CD4-positive, alpha-beta memory T cell (primary cell): ENCODE data around the gene ATP8A1. TPM values are rescaled to one million over a fixed set of nuclear protein-coding genes. Genes with fewer than 3 reads are reported as not detected.

ENCODE experiments used
- CTCF ChIA-PET: fragments of 350-600 bp; sonication (Branson Sonifier 250); formaldehyde crosslinking; loops from one replicate; lab custom pipeline; 2021; ENCODE audit warnings: inconsistent platforms; ENCODE audit not compliant: partially characterized antibody; lab: Charles Lee
- POLR2A ChIA-PET: fragments of 350-600 bp; sonication (Branson Sonifier 250); formaldehyde crosslinking; loops from one replicate; lab custom pipeline; 2021; ENCODE audit not compliant: partially characterized antibody; lab: Charles Lee
- DNase-seq, 5 donors: peaks; one replicate each; pipeline versions ENCODE4 v3.0.0 to v3.0.0-alpha.2; 2020 to 2022; ENCODE audit warnings: mixed read lengths in 1 of 5
- H3K27ac ChIP-seq: one replicate; pipeline ENCODE4 v1.7.0; 2013; ENCODE audit warnings: low read depth, low read length
- H3K27me3 ChIP-seq: 2 replicates; pipeline ENCODE4 v1.7.0; 2013; ENCODE audit warnings: mild to moderate bottlenecking, low read length, moderate library complexity; ENCODE audit not compliant: insufficient read depth
- H3K36me3 ChIP-seq: 2 replicates; pipeline ENCODE4 v1.7.0; 2013; ENCODE audit warnings: mild to moderate bottlenecking, low read length, moderate library complexity; ENCODE audit not compliant: insufficient read depth
- H3K4me1 ChIP-seq: 2 replicates; pipeline ENCODE4 v1.7.0; 2013; ENCODE audit warnings: mild to moderate bottlenecking, low read length, moderate library complexity; ENCODE audit not compliant: insufficient read depth
- H3K4me3 ChIP-seq, 2 donors: one replicate each; pipeline ENCODE4 v1.7.0; 2013; ENCODE audit warnings: low read length in 2 of 2, mild to moderate bottlenecking in 1 of 2
- H3K9me3 ChIP-seq, 2 donors: one replicate each; pipeline ENCODE4 v1.7.0; 2013; ENCODE audit warnings: low read length in 2 of 2, control low read depth in 1 of 2; ENCODE audit not compliant: control insufficient read depth in 1 of 2
- H3K27ac Mint-ChIP-seq, 7 donors: one replicate each; pipeline ENCODE4 v1.8.0; 2020 to 2021; ENCODE audit warnings: mixed read lengths in 7 of 7, mild to moderate bottlenecking in 6 of 7, inconsistent platforms in 3 of 7, moderate library complexity in 3 of 7
- H3K27me3 Mint-ChIP-seq, 2 donors: one replicate each; pipeline ENCODE4 v1.8.0; 2020 to 2021; ENCODE audit warnings: mixed read lengths in 2 of 2
- H3K36me3 Mint-ChIP-seq, 2 donors: one replicate each; pipeline ENCODE4 v1.8.0; 2020 to 2021; ENCODE audit warnings: mixed read lengths in 2 of 2, inconsistent platforms in 1 of 2, mild to moderate bottlenecking in 1 of 2
- H3K4me1 Mint-ChIP-seq, 4 donors: one replicate each; pipeline ENCODE4 v1.8.0; 2020 to 2021; ENCODE audit warnings: mixed read lengths in 4 of 4, mild to moderate bottlenecking in 1 of 4
- H3K4me3 Mint-ChIP-seq, 8 donors: one replicate each; pipeline ENCODE4 v1.8.0; 2020 to 2021; ENCODE audit warnings: mixed read lengths in 8 of 8, mild to moderate bottlenecking in 7 of 8, moderate library complexity in 6 of 8, inconsistent platforms in 3 of 8
- H3K9me3 Mint-ChIP-seq, 8 donors: one replicate each; pipeline ENCODE4 v1.8.0; 2020 to 2021; ENCODE audit warnings: mixed read lengths in 8 of 8, mild to moderate bottlenecking in 5 of 8, inconsistent platforms in 3 of 8, moderate library complexity in 1 of 8
- intact Hi-C: fragments of 100-400 bp; cut with micrococcal nuclease; formaldehyde crosslinking; loops from one replicate; pipeline ENCODE4 v1.15.1; 2023
- polyA plus RNA-seq, 2 donors: library from polyadenylated mRNA; unstranded; fragments of 300-500 nt; fragmentation: Illumina TruSeq; gene quantifications; one replicate each; pipeline ENCODE4 v1.2.3, GENCODE V29; 2021
- total RNA-seq, 2 experiments: library from RNA; stranded (reverse); gene quantifications; one replicate each; pipeline ENCODE4 v1.2.3, GENCODE V29; 2021

Gene ATP8A1
- total and polyA plus RNA-seq, 4 experiments from 2014 or later: 4.3 to 33.5 (median 17.7) TPM

- Mint-ChIP-seq H3K9me3 (no peaks in the 10 kb centered on the region), H3K4me3 (no peak overlapping the region), H3K27ac (no peak overlapping the region), H3K36me3 (peaks cover 41 to 47% of the 10 kb centered on the region in 2 donors), H3K27me3 (no peaks in the 10 kb centered on the region), H3K4me1 (peaks cover 0 to 2% (median 0%) of the 10 kb centered on the region in 4 donors)
- no peak overlapping the region for H3K27ac ChIP-seq
- intact Hi-C loops: no loop called here
- CTCF ChIA-PET: interaction anchor here (1.5 kb wide), 1 partner anchor 9 kb away, joined by 7 read pairs; no protein-coding TSS in a partner anchor
- no peaks in the 10 kb centered on the region for H3K27me3 ChIP-seq
- DNase-seq: no peak
- no peaks in the 10 kb centered on the region for H3K4me1 ChIP-seq
- POLR2A ChIA-PET: interaction anchor here (2.2 kb wide), 1 partner anchor 79 kb away, joined by 6 read pairs; the partner anchor contains the start of gene ATP8A1
- H3K4me3 ChIP-seq: no peak overlapping the region
- no peaks in the 10 kb centered on the region for H3K9me3 ChIP-seq
- peaks cover 11% of the 10 kb centered on the region for H3K36me3 ChIP-seq
Observed at GRCh38 chr4:42578187-42578586, 78.7 kb downstream of the ATP8A1 start.

GRCh38 chr4:42574870-42575430, 82.0 kb downstream of the ATP8A1 start:
- H3K27ac Mint-ChIP-seq: no peak overlapping the region
- Histone ChIP-seq H3K9me3 (no peaks in the 10 kb centered on the region), H3K4me1 (no peaks in the 10 kb centered on the region), H3K27ac (no peak overlapping the region), H3K36me3 (peaks cover 1% of the 10 kb centered on the region), H3K27me3 (no peaks in the 10 kb centered on the region), H3K4me3 (no peak overlapping the region)
- peaks cover 21 to 25% of the 10 kb centered on the region in 2 donors for H3K36me3 Mint-ChIP-seq
- peaks cover 0 to 2% (median 0%) of the 10 kb centered on the region in 4 donors for H3K4me1 Mint-ChIP-seq
- no peaks in the 10 kb centered on the region for H3K27me3 Mint-ChIP-seq
- H3K9me3 Mint-ChIP-seq: no peaks in the 10 kb centered on the region
- CTCF ChIA-PET: interaction anchor here (0.5 to 1.4 kb wide), 3 partner anchors 16 to 242 kb away, joined by 3 read pairs; no protein-coding TSS in a partner anchor
- POLR2A ChIA-PET: no interaction called here
- H3K4me3 Mint-ChIP-seq: no peak overlapping the region
- intact Hi-C loops: no loop called here
- DNase-seq: no peak

GRCh38 chr4:42573249-42573648, 83.7 kb downstream of the ATP8A1 start:
- H3K4me1 Mint-ChIP-seq: no peaks in the 10 kb centered on the region
- peaks cover 15 to 18% of the 10 kb centered on the region in 2 donors for H3K36me3 Mint-ChIP-seq
- no peak overlapping the region for H3K4me3 ChIP-seq
- peak overlapping the region in 2 of 7 donors; percentile 48 to 57 for H3K27ac Mint-ChIP-seq
- no peaks in the 10 kb centered on the region for H3K4me1 ChIP-seq
- no peaks in the 10 kb centered on the region for H3K36me3 ChIP-seq
- intact Hi-C loops: no loop called here
- no peaks in the 10 kb centered on the region for H3K9me3 Mint-ChIP-seq
- H3K27ac ChIP-seq: no peak overlapping the region
- no peak for DNase-seq
- CTCF ChIA-PET: interaction anchor here (1.1 to 7.9 kb wide), 2 partner anchors 177 to 195 kb away, joined by 3 to 103 read pairs; no protein-coding TSS in a partner anchor
- H3K27me3 ChIP-seq: no peaks in the 10 kb centered on the region
- H3K9me3 ChIP-seq: no peaks in the 10 kb centered on the region
- H3K4me3 Mint-ChIP-seq: no peak overlapping the region
- no peaks in the 10 kb centered on the region for H3K27me3 Mint-ChIP-seq
- POLR2A ChIA-PET: no interaction called here

GRCh38 chr4:42570221-42570620, 86.7 kb downstream of the ATP8A1 start:
- no peaks in the 10 kb centered on the region for H3K4me1 Mint-ChIP-seq
- no peak overlapping the region for H3K4me3 ChIP-seq
- no peaks in the 10 kb centered on the region for H3K27me3 ChIP-seq
- no peak overlapping the region for H3K4me3 Mint-ChIP-seq
- H3K27me3 Mint-ChIP-seq: no peaks in the 10 kb centered on the region
- peaks cover 0 to 6% of the 10 kb centered on the region in 2 donors for H3K36me3 Mint-ChIP-seq
- no peaks in the 10 kb centered on the region for H3K36me3 ChIP-seq
- H3K9me3 Mint-ChIP-seq: no peaks in the 10 kb centered on the region
- no peaks in the 10 kb centered on the region for H3K9me3 ChIP-seq
- H3K27ac ChIP-seq: no peak overlapping the region
- H3K27ac Mint-ChIP-seq: peak overlapping the region in 2 of 7 donors; percentile 6 to 13
- no peak for DNase-seq
- POLR2A ChIA-PET: interaction anchor here (0.9 kb wide), 1 partner anchor 86 kb away, joined by 3 read pairs; the partner anchor contains the start of gene ATP8A1
- intact Hi-C loops: no loop called here
- CTCF ChIA-PET: interaction anchor here (0.9 to 7.9 kb wide), 4 partner anchors 87 to 294 kb away, joined by 3 to 103 read pairs (median 7); partner anchors contain the start of gene ATP8A1
- no peaks in the 10 kb centered on the region for H3K4me1 ChIP-seq

- no peaks in the 10 kb centered on the region for H3K4me1 Mint-ChIP-seq
- H3K4me3 Mint-ChIP-seq: no peak overlapping the region
- H3K9me3 ChIP-seq: no peaks in the 10 kb centered on the region
- DNase-seq: peak; percentile 47 to 61 (median 57)
- no peaks in the 10 kb centered on the region for H3K36me3 ChIP-seq
- intact Hi-C loops: loop anchor here (1.0 to 2.0 kb wide), 5 partner anchors 88 to 297 kb away; partner anchors contain the start of gene ATP8A1
- H3K27me3 Mint-ChIP-seq: no peaks in the 10 kb centered on the region
- no peak overlapping the region for H3K4me3 ChIP-seq
- H3K27ac ChIP-seq: no peak overlapping the region
- CTCF ChIA-PET: interaction anchor here (0.8 to 7.9 kb wide), 39 partner anchors 9 to 302 kb away, joined by 3 to 103 read pairs (median 4); partner anchors contain the start of gene ATP8A1
- H3K4me1 ChIP-seq: no peaks in the 10 kb centered on the region
- peaks cover 0 to 3% (median 0%) of the 10 kb centered on the region in 8 donors for H3K9me3 Mint-ChIP-seq
- POLR2A ChIA-PET: interaction anchor here (0.8 to 1.1 kb wide), 2 partner anchors 87 to 295 kb away, joined by 3 read pairs; no protein-coding TSS in a partner anchor
- H3K27me3 ChIP-seq: no peaks in the 10 kb centered on the region
- H3K36me3 Mint-ChIP-seq: peaks cover 4% of the 10 kb centered on the region in 2 donors
- H3K27ac Mint-ChIP-seq: peak overlapping the region in 1 of 7 donors; percentile 2
Observed at GRCh38 chr4:42568610-42569207, 88.2 kb downstream of the ATP8A1 start.

GRCh38 chr4:42566835-42567234, 90.1 kb downstream of the ATP8A1 start:
- CTCF ChIA-PET: interaction anchor here (1.0 to 7.9 kb wide), 7 partner anchors 8 to 301 kb away, joined by 3 to 103 read pairs (median 9); no protein-coding TSS in a partner anchor
- peaks cover 0 to 3% (median 0%) of the 10 kb centered on the region in 8 donors for H3K9me3 Mint-ChIP-seq
- H3K27ac Mint-ChIP-seq: no peak overlapping the region

GRCh38 chr4:42562016-42562415, 94.9 kb downstream of the ATP8A1 start:
- ChIA-PET CTCF (no interaction called here), POLR2A (no interaction called here)
- Mint-ChIP-seq H3K4me1 (no peaks in the 10 kb centered on the region), H3K27me3 (no peaks in the 10 kb centered on the region), H3K27ac (peak overlapping the region in 1 of 7 donors; percentile 52), H3K36me3 (peaks cover 19 to 25% of the 10 kb centered on the region in 2 donors), H3K9me3 (peaks cover 0 to 3% (median 0%) of the 10 kb centered on the region in 8 donors), H3K4me3 (no peak overlapping the region)
- Histone ChIP-seq H3K9me3 (no peaks in the 10 kb centered on the region), H3K4me1 (no peaks in the 10 kb centered on the region), H3K4me3 (no peak overlapping the region), H3K27me3 (no peaks in the 10 kb centered on the region), H3K36me3 (no peaks in the 10 kb centered on the region), H3K27ac (no peak overlapping the region)
- DNase-seq: no peak
- intact Hi-C loops: no loop called here

More at GRCh38 chr4:42566835-42567234, 90.1 kb downstream of the ATP8A1 start:
- Mint-ChIP-seq H3K36me3 (peaks cover 16 to 17% of the 10 kb centered on the region in 2 donors), H3K27me3 (no peaks in the 10 kb centered on the region), H3K4me1 (no peaks in the 10 kb centered on the region), H3K4me3 (no peak overlapping the region)
- no peaks in the 10 kb centered on the region for H3K4me1 ChIP-seq
- no peaks in the 10 kb centered on the region for H3K27me3 ChIP-seq
- H3K36me3 ChIP-seq: no peaks in the 10 kb centered on the region
- H3K4me3 ChIP-seq: no peak overlapping the region
- no peak for DNase-seq
- intact Hi-C loops: no loop called here
- POLR2A ChIA-PET: no interaction called here
- no peaks in the 10 kb centered on the region for H3K9me3 ChIP-seq
- no peak overlapping the region for H3K27ac ChIP-seq
